HCT116 (cell line): Measurements from ENCODE around the gene CDK7. TPM values are rescaled to one million over a fixed set of nuclear protein-coding genes. Genes with fewer than 3 reads are reported as not detected.
"Not testable (repeated sequence)": the region's sequence is repeated elsewhere in the genome, so short reads cannot be mapped to it uniquely, and the experiment has no call there.

ENCODE experiments used
- ATAC-seq: fragments of 200-7000 bp; cut with Tn5 transposase; 2 replicates; pipeline ENCODE4 v1.9.1; 2020; ENCODE audit warnings: mild to moderate bottlenecking, moderate library complexity
- BruUV-seq: library from RNA; stranded (reverse); fragments of 400-500 nt; replicated peaks from 2 replicates; lab custom pipeline; 2021; lab: Mats Ljungman, UMichigan
- CTCF ChIA-PET: fragments of 300-600 bp; sonication (Branson Sonifier 250); formaldehyde crosslinking; loops from one replicate; lab custom pipeline; 2021; ENCODE audit warnings: antibody characterized with exemption; lab: Charles Lee
- POLR2A ChIA-PET: fragments of 300-600, 350-600 bp; sonication (Branson Sonifier 250); formaldehyde crosslinking; loops from one replicate; lab custom pipeline; 2021; ENCODE audit warnings: antibody characterized with exemption; lab: Charles Lee
- RAD21 ChIA-PET, 2 experiments: fragments of 300-600 bp; sonication (Branson Sonifier 250); formaldehyde crosslinking; loops; one replicate each; lab custom pipeline; 2023; ENCODE audit warnings: low total read pairs in 2 of 2; ENCODE audit not compliant: uncharacterized antibody in 2 of 2, unreplicated experiment in 2 of 2, low non-redundant PET in 1 of 2; lab: Charles Lee
- DNase-seq: peaks from one replicate; pipeline ENCODE4 v3.0.0-alpha.2; 2010; ENCODE audit warnings: low read depth, low spot score
- H2AFZ ChIP-seq: fragments of 200-600 bp; shearing (Covaris generic), sonication (generic); 2 replicates; pipeline ENCODE4 v1.6.1; 2017; ENCODE audit warnings: low read depth, mixed run types, mixed read lengths, antibody characterized with exemption, low read length; ENCODE audit not compliant: poor library complexity, severe bottlenecking
- H3K27ac ChIP-seq: 2 replicates; pipeline ENCODE4 v1.5.1; 2012; ENCODE audit warnings: low read depth, low read length
- H3K27me3 ChIP-seq: fragments of 200-600 bp; sonication (generic); 2 replicates; pipeline ENCODE4 v1.6.1; 2016; ENCODE audit warnings: mixed run types, low read length, mixed read lengths; ENCODE audit not compliant: insufficient read depth
- H3K36me3 ChIP-seq, 2 experiments: fragments of 200-500 bp in 1 of 2; fragments of 200-600 bp in 1 of 2; sonication (Bioruptor generic) in 1 of 2; sonication (generic) in 1 of 2; 2 replicates each; pipeline versions ENCODE4 v1.5.1 to v1.6.1; 2014 to 2016; ENCODE audit warnings: low read length in 2 of 2, inconsistent platforms in 1 of 2, mixed read lengths in 1 of 2, mixed run types in 1 of 2; ENCODE audit not compliant: insufficient read depth in 2 of 2, control insufficient read depth in 1 of 2
- H3K4me1 ChIP-seq, 2 experiments: fragments of 200-600 bp in 1 of 2; sonication (generic) in 1 of 2; 2 replicates each; pipeline versions ENCODE4 v1.5.1 to v1.6.1; 2012 to 2017; ENCODE audit warnings: low read length in 2 of 2, inconsistent platforms in 1 of 2, mild to moderate bottlenecking in 1 of 2, mixed read lengths in 1 of 2, mixed run types in 1 of 2, moderate library complexity in 1 of 2; ENCODE audit not compliant: insufficient read depth in 2 of 2, control insufficient read depth in 1 of 2
- H3K4me2 ChIP-seq: fragments of 200-600 bp; sonication (generic); 2 replicates; pipeline ENCODE4 v1.6.1; 2017; ENCODE audit warnings: mixed run types, low read length, mixed read lengths
- H3K4me3 ChIP-seq, 2 experiments: fragments of 200-600 bp in 1 of 2; sonication (generic) in 1 of 2; replicated peaks in 1 of 2; 2 replicates each; pipeline ENCODE4 v1.5.1; 2011 to 2016; ENCODE audit warnings: low read length in 2 of 2, control low read depth in 1 of 2, low read depth in 1 of 2, mild to moderate bottlenecking in 1 of 2, mixed read lengths in 1 of 2, mixed run types in 1 of 2
- H3K79me2 ChIP-seq: fragments of 200-600 bp; sonication (generic); 2 replicates; pipeline ENCODE4 v1.6.1; 2017; ENCODE audit warnings: mild to moderate bottlenecking, mixed run types, low read length, moderate library complexity, mixed read lengths; ENCODE audit not compliant: insufficient read depth
- H3K9ac ChIP-seq: fragments of 200-600 bp; sonication (generic); 2 replicates; pipeline ENCODE4 v1.6.1; 2016; ENCODE audit warnings: low read length, mixed read lengths
- H3K9me2 ChIP-seq: fragments of 200-600 bp; sonication (generic), shearing (Covaris generic); 2 replicates; pipeline ENCODE4 v1.6.1; 2017; ENCODE audit warnings: mixed run types, mild to moderate bottlenecking, moderate library complexity; ENCODE audit not compliant: insufficient read depth
- H3K9me3 ChIP-seq, 2 experiments: fragments of 200-500 bp in 1 of 2; fragments of 200-600 bp in 1 of 2; sonication (Bioruptor generic) in 1 of 2; sonication (generic) in 1 of 2; 2 replicates each; pipeline ENCODE4 v1.6.1; 2014 to 2017; ENCODE audit warnings: low read length in 2 of 2, mixed read lengths in 2 of 2, inconsistent platforms in 1 of 2, low read depth in 1 of 2, mild to moderate bottlenecking in 1 of 2, mixed run types in 1 of 2, moderate library complexity in 1 of 2; ENCODE audit not compliant: control insufficient read depth in 1 of 2, insufficient read depth in 1 of 2
- H4K20me1 ChIP-seq: fragments of 200-600 bp; sonication (generic), shearing (Covaris generic); 2 replicates; pipeline ENCODE4 v1.6.1; 2017; ENCODE audit warnings: mixed run types, mild to moderate bottlenecking, moderate library complexity; ENCODE audit not compliant: insufficient read depth
- CBX3 ChIP-seq: IDR thresholded peaks from 2 replicates; pipeline ENCODE4 v1.6.1; 2012; ENCODE audit warnings: low read depth
- CEBPB ChIP-seq: IDR thresholded peaks from 2 replicates; pipeline ENCODE4 v1.6.1; 2012; ENCODE audit warnings: low read depth
- EGR1 ChIP-seq: IDR thresholded peaks from 2 replicates; pipeline ENCODE4 v1.6.1; 2012; ENCODE audit warnings: low read depth
- ELF1 ChIP-seq: IDR thresholded peaks from 2 replicates; pipeline ENCODE4 v1.6.1; 2012; ENCODE audit warnings: low read depth, borderline replicate concordance
- EZH2phosphoT487 ChIP-seq: fragments of 200-600 bp; IDR thresholded peaks from 2 replicates; pipeline ENCODE4 v1.6.1; 2018; ENCODE audit warnings: antibody characterized with exemption, borderline replicate concordance
- FOSL1 ChIP-seq: IDR thresholded peaks from 2 replicates; pipeline ENCODE4 v1.6.1; 2012; ENCODE audit warnings: low read depth
- POLR2A ChIP-seq: IDR thresholded peaks from 2 replicates; pipeline ENCODE4 v1.7.0; 2011; ENCODE audit warnings: borderline replicate concordance; ENCODE audit not compliant: insufficient read depth, insufficient read length; ENCODE audit errors: extremely low read depth
- POLR2AphosphoS5 ChIP-seq: IDR thresholded peaks from 2 replicates; pipeline ENCODE4 v1.6.1; 2011; ENCODE audit warnings: mild to moderate bottlenecking, low read depth, low read length, moderate library complexity
- REST ChIP-seq: IDR thresholded peaks from 2 replicates; pipeline ENCODE4 v1.6.1; 2012; ENCODE audit warnings: low read depth
- SIN3A ChIP-seq: IDR thresholded peaks from 2 replicates; pipeline ENCODE4 v1.6.1; 2012; ENCODE audit warnings: low read depth
- SP1 ChIP-seq: IDR thresholded peaks from 2 replicates; pipeline ENCODE4 v1.6.1; 2012; ENCODE audit warnings: low read depth
- TCF7L2 ChIP-seq: IDR thresholded peaks from 2 replicates; pipeline ENCODE4 v1.7.0; 2011; ENCODE audit warnings: borderline replicate concordance, inconsistent platforms; ENCODE audit not compliant: insufficient read depth, insufficient read length; ENCODE audit errors: extremely low read depth
- YY1 ChIP-seq: IDR thresholded peaks from 2 replicates; pipeline ENCODE4 v1.6.1; 2011; ENCODE audit warnings: low read length, low read depth, moderate library complexity, mild to moderate bottlenecking; ENCODE audit not compliant: insufficient replicate concordance; ENCODE audit errors: extremely low read depth
- ZFX ChIP-seq: fragments of 450-650 bp; IDR thresholded peaks from 2 replicates; pipeline ENCODE4 v1.6.1; 2017
- ZNF274 ChIP-seq: fragments of 200-500 bp; sonication (Bioruptor generic); IDR thresholded peaks from 2 replicates; pipeline ENCODE4 v1.6.1; 2014; ENCODE audit warnings: mild to moderate bottlenecking, low read depth, low read length, inconsistent platforms
- intact Hi-C: fragments of 100-400 bp; cut with micrococcal nuclease; formaldehyde crosslinking; loops from 2 replicates; pipeline ENCODE4 v1.10.0; 2022
- total RNA-seq: library from RNA; stranded (reverse); gene quantifications from one replicate; pipeline ENCODE4 v1.2.1, GENCODE V29; 2021; ENCODE audit not compliant: unreplicated experiment
- TF ChIP-seq, protein P1 (sequence below): IDR thresholded peaks from 2 replicates; pipeline ENCODE4 v1.6.1; 2011; ENCODE audit warnings: mild to moderate bottlenecking, low read length, moderate library complexity; ENCODE audit not compliant: insufficient replicate concordance; ENCODE audit errors: extremely low read depth
- TF ChIP-seq, protein P2 (sequence below): IDR thresholded peaks from 2 replicates; pipeline ENCODE4 v1.6.1; 2012

Gene CDK7
- total RNA-seq, 1 experiment from 2014 or later = 67.0 TPM

DNA sequence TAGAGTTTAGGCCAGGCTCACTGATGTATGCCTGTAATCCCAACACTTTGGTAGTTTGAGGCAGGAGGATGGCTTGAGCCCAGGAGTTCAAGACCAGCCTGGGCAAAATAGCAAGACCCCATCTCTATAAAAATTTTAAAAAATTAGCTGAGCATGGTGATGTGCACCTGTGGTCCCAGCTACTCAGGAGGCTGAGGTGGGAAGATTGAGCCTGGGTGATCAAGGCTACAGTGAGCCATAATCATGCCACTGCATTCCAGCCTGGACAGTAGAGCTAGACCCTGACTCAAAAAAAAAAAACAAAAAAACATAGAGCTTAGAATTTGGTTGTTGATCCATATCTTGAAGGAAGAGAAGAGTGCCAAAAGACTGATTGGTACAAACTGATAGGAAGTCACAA, 14.7 kb upstream of the CDK7 start:
- Histone ChIP-seq H3K9me3 (no peaks in the 10 kb centered on the region), H3K9ac (no peak overlapping the region), H3K27me3 (no peaks in the 10 kb centered on the region), H3K79me2 (peaks cover 37% of the 10 kb centered on the region), H4K20me1 (no peaks in the 10 kb centered on the region), H3K4me2 (no peak overlapping the region), H2AFZ (no peak overlapping the region), H3K4me3 (no peak overlapping the region), H3K36me3 (no peaks in the 10 kb centered on the region; a peak in 1 of 4 replicates), H3K4me1 (peaks cover 8 to 17% of the 10 kb centered on the region in 2 experiments; a peak in 3 of 4 replicates), H3K9me2 (no peaks in the 10 kb centered on the region), H3K27ac (no peak overlapping the region)
- no peak for ATAC-seq
- intact Hi-C loops = loop anchor here (10.0 kb wide), 1 partner anchor 125 kb away; the partner anchor contains the start of gene SLC30A5
- ChIA-PET RAD21 (no interaction called here), CTCF (no interaction called here), POLR2A (no interaction called here)
- TF ChIP-seq REST (no peak), SIN3A (no peak), CBX3 (no peak), TCF7L2 (no peak), POLR2A (no peak), POLR2AphosphoS5 (no peak), ELF1 (no peak), ZNF274 (no peak), FOSL1 (no peak), CEBPB (no peak), ZFX (no peak), YY1 (no peak), EGR1 (no peak), EZH2phosphoT487 (no peak), SP1 (no peak)
- TF ChIP-seq, protein P1, sequence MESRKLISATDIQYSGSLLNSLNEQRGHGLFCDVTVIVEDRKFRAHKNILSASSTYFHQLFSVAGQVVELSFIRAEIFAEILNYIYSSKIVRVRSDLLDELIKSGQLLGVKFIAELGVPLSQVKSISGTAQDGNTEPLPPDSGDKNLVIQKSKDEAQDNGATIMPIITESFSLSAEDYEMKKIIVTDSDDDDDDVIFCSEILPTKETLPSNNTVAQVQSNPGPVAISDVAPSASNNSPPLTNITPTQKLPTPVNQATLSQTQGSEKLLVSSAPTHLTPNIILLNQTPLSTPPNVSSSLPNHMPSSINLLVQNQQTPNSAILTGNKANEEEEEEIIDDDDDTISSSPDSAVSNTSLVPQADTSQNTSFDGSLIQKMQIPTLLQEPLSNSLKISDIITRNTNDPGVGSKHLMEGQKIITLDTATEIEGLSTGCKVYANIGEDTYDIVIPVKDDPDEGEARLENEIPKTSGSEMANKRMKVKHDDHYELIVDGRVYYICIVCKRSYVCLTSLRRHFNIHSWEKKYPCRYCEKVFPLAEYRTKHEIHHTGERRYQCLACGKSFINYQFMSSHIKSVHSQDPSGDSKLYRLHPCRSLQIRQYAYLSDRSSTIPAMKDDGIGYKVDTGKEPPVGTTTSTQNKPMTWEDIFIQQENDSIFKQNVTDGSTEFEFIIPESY = no peak
- TF ChIP-seq, protein P2, sequence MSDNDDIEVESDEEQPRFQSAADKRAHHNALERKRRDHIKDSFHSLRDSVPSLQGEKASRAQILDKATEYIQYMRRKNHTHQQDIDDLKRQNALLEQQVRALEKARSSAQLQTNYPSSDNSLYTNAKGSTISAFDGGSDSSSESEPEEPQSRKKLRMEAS = no peak
- BruUV-seq = no TSS peak
- DNase-seq = no peak

DNA sequence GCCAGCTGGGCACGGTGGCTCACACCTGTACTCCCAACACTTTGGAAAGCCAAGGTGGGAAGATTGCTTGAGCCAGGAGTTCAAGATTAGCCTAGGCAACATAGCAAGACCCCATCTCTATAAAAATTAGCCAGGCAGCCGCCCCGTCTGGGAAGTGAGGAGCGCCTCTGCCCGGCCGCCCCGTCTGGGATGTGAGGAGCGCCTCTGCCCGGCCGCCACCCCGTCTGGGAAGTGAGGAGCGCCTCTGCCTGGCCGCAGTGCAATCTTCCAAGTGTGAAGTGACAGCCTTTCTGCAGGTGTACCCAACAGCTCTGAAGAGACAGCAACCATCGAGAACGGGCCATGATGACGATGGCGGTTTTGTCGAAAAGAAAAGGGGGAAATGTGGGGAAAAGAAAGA, 14.3 kb upstream of the CDK7 start:
- H2AFZ ChIP-seq, BruUV-seq, POLR2A ChIA-PET, RAD21 ChIA-PET, H3K4me2 ChIP-seq, H3K4me3 ChIP-seq, ATAC-seq, H3K27me3 ChIP-seq, H3K9ac ChIP-seq, H3K9me2 ChIP-seq, CTCF ChIA-PET, intact Hi-C loops, H3K9me3 ChIP-seq, H3K36me3 ChIP-seq, DNase-seq, H4K20me1 ChIP-seq, H3K27ac ChIP-seq: not testable (repeated sequence)
- Histone ChIP-seq H3K4me1 (peaks cover 8 to 17% of the 10 kb centered on the region in 2 experiments; a peak in 3 of 4 replicates), H3K79me2 (peaks cover 37% of the 10 kb centered on the region)
